Stimulated activated naive B cell treated with anti-CD40 and anti-IgM and Interleukin-4, amounts not matched to agents 10 μg/mL and 1 μg/mL and 100 μg/mL, for 72 hours (primary cell): ENCODE results near the gene RFK.

Experiments used
- ATAC-seq, 2 donors: fragments of 150-1000 bp; cut with Tn5 transposase; replicated peaks; 2 replicates each; pipeline ENCODE4 v1.10.0; 2021; ENCODE audit warnings: moderate library complexity in 1 of 2
- DNase-seq: peaks from one replicate; pipeline ENCODE4 v3.0.0; 2021
- H3K27ac Mint-ChIP-seq: one replicate; pipeline ENCODE4 v1.8.0; 2022; ENCODE audit warnings: mild to moderate bottlenecking, mixed read lengths
- H3K27me3 Mint-ChIP-seq, 2 donors: one replicate each; pipeline ENCODE4 v1.8.0; 2022; ENCODE audit warnings: mixed read lengths in 2 of 2
- H3K36me3 Mint-ChIP-seq, 2 donors: one replicate each; pipeline ENCODE4 v1.8.0; 2022; ENCODE audit warnings: mixed read lengths in 2 of 2, mild to moderate bottlenecking in 1 of 2
- H3K4me1 Mint-ChIP-seq, 2 donors: one replicate each; pipeline ENCODE4 v1.8.0; 2022; ENCODE audit warnings: mixed read lengths in 2 of 2, mild to moderate bottlenecking in 1 of 2
- H3K4me3 Mint-ChIP-seq, 2 donors: one replicate each; pipeline ENCODE4 v1.8.0; 2022; ENCODE audit warnings: mild to moderate bottlenecking in 2 of 2, mixed read lengths in 2 of 2, moderate library complexity in 1 of 2
- H3K9me3 Mint-ChIP-seq, 2 donors: one replicate each; pipeline ENCODE4 v1.8.0; 2022; ENCODE audit warnings: mixed read lengths in 2 of 2, mild to moderate bottlenecking in 1 of 2

RFK gene

DNA sequence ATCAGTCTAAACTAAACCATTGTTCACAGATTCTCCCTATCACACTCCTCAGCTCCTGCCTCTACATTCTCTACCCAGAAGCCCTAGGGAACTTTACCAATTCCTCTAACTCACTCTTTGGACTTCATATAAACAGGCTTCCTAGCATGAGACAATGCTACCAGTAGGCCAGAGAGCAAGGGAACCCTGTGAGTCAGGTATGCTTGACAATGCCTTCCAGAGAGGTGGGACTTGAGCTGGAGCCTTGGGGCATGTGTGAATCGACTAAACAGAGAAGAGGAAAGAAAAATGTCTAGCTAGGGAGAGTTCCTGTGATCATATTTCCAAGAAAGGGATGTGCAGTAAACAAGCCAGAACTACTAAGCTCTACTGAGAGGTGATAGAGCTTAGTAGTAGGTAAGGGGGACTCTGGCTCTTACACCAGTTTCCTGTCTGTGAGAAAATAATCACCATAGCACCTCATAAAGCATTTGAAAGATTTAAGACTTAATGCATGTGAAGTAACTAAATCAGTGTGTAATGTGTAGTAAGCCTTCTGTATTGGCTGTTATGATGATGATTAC, 6.4 kb upstream of the RFK start:
- H3K4me1 Mint-ChIP-seq = peaks cover 8 to 21% of the 10 kb centered on the region in 2 donors
- H3K4me3 Mint-ChIP-seq = no peak overlapping the region
- no peaks in the 10 kb centered on the region for H3K27me3 Mint-ChIP-seq
- ATAC-seq (no peak), DNase-seq (no peak)
- H3K9me3 Mint-ChIP-seq = no peaks in the 10 kb centered on the region
- H3K27ac Mint-ChIP-seq = no peak overlapping the region
- H3K36me3 Mint-ChIP-seq = peaks cover 5 to 9% of the 10 kb centered on the region in 2 donors

GRCh38 chr9:76399856-76400255, 5.6 kb upstream of the RFK start:
- no peaks in the 10 kb centered on the region for H3K27me3 Mint-ChIP-seq
- H3K4me3 Mint-ChIP-seq = no peak overlapping the region
- no peak for ATAC-seq
- DNase-seq = no peak
- no peak overlapping the region for H3K27ac Mint-ChIP-seq
- H3K9me3 Mint-ChIP-seq = no peaks in the 10 kb centered on the region
- H3K4me1 Mint-ChIP-seq = peaks cover 13 to 29% of the 10 kb centered on the region in 2 donors
- peaks cover 5 to 9% of the 10 kb centered on the region in 2 donors for H3K36me3 Mint-ChIP-seq

DNA sequence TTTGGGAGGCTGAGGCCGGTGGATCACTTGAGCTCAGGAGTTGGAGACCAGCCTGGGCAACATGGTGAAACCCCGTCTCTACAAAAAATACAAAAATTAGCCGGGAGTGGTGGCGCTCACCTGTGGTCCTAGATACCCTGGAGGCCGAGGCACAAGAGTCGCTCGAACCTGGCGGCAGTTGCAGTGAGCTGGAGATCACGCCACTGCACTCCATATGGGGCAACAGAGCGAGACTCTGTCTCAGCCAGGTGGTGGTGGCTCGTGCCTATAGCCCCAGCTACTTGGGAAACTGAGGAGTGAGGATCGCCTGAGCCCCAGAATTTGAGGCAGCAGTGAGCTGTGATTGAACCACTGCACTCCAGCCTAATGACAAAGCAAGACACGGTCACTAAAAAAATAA, 2.4 kb upstream of the RFK start:
- ATAC-seq = no peak
- DNase-seq = no peak
- no peak overlapping the region for H3K4me3 Mint-ChIP-seq
- H3K27ac Mint-ChIP-seq = no peak overlapping the region
- H3K27me3 Mint-ChIP-seq = no peaks in the 10 kb centered on the region
- peaks cover 0 to 3% of the 10 kb centered on the region in 2 donors for H3K9me3 Mint-ChIP-seq
- peaks cover 14 to 22% of the 10 kb centered on the region in 2 donors for H3K36me3 Mint-ChIP-seq
- H3K4me1 Mint-ChIP-seq = peaks cover 15 to 35% of the 10 kb centered on the region in 2 donors

GRCh38 chr9:76396144-76396543, 1.9 kb upstream of the RFK start:
- DNase-seq (no peak), ATAC-seq (no peak)
- Mint-ChIP-seq H3K9me3 (peaks cover 0 to 3% of the 10 kb centered on the region in 2 donors), H3K27ac (no peak overlapping the region), H3K36me3 (peaks cover 14 to 24% of the 10 kb centered on the region in 2 donors), H3K27me3 (no peaks in the 10 kb centered on the region), H3K4me3 (no peak overlapping the region), H3K4me1 (peaks cover 15 to 37% of the 10 kb centered on the region in 2 donors)

GRCh38 chr9:76395381-76395780, 1.2 kb upstream of the RFK start:
- Mint-ChIP-seq H3K36me3 (peaks cover 13 to 24% of the 10 kb centered on the region in 2 donors), H3K27ac (peak overlapping the region; percentile 74), H3K27me3 (no peaks in the 10 kb centered on the region), H3K9me3 (peaks cover 0 to 3% of the 10 kb centered on the region in 2 donors), H3K4me1 (peaks cover 15 to 43% of the 10 kb centered on the region in 2 donors), H3K4me3 (peak overlapping the region; percentile 57)
- ATAC-seq = no peak
- DNase-seq = no peak

- Mint-ChIP-seq H3K4me3 (peak overlapping the region; percentile 100), H3K36me3 (peaks cover 11 to 21% of the 10 kb centered on the region in 2 donors), H3K9me3 (peaks cover 0 to 3% of the 10 kb centered on the region in 2 donors), H3K4me1 (peaks cover 12 to 40% of the 10 kb centered on the region in 2 donors), H3K27me3 (no peaks in the 10 kb centered on the region), H3K27ac (peak overlapping the region; percentile 100)
- DNase-seq = no peak
- ATAC-seq = peak; percentile 73 to 76
Measured at GRCh38 chr9:76394960-76395252, 680 bp upstream of the RFK start.

DNA sequence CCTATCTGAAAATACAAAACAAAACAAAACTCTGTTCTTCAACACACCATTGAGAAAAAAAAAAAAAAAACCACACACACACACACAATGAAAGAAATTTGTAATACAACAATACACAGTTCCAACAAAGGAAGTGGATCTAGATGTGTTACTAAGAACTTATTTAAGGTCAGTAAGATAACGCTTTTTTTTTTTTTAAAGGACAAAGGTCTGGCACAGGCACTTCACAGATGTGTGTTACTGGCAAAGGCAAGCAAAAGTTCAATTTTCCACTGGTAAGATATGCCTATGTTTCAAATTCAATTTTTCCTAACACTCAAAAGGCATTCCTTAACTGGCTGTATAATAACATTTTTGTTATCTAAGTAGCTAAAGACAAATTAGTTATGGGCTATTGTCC, 3.6 kb downstream of the RFK start:
- H3K4me3 Mint-ChIP-seq = no peak overlapping the region
- peaks cover 24 to 30% of the 10 kb centered on the region in 2 donors for H3K36me3 Mint-ChIP-seq
- H3K4me1 Mint-ChIP-seq = peaks cover 13 to 43% of the 10 kb centered on the region in 2 donors
- DNase-seq (no peak), ATAC-seq (no peak)
- no peaks in the 10 kb centered on the region for H3K27me3 Mint-ChIP-seq
- H3K9me3 Mint-ChIP-seq = peaks cover 0 to 3% of the 10 kb centered on the region in 2 donors
- H3K27ac Mint-ChIP-seq = no peak overlapping the region

DNA sequence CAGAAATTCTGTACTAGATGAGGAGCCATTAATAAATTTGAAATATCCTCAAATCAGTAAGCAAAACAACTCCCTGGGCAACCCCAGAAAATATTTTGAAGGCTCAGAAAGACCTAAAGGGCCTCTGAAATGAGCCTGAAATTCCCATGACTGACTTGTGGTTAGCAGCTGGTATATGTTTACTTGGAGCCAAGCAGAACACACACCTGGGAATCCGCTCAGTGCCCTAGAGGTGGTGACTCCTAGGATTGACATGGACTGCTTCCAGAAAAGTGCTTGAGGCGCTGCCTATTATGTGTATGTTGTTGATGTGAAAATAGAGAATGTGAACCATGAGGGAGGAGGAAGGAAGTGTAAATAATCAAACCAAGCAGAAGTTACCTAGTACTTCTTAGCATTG, 14.7 kb downstream of the RFK start:
- Mint-ChIP-seq H3K4me3 (no peak overlapping the region), H3K4me1 (no peaks in the 10 kb centered on the region), H3K9me3 (no peaks in the 10 kb centered on the region), H3K27me3 (no peaks in the 10 kb centered on the region), H3K27ac (no peak overlapping the region), H3K36me3 (peaks cover 20 to 30% of the 10 kb centered on the region in 2 donors)
- DNase-seq (no peak), ATAC-seq (no peak)

DNA sequence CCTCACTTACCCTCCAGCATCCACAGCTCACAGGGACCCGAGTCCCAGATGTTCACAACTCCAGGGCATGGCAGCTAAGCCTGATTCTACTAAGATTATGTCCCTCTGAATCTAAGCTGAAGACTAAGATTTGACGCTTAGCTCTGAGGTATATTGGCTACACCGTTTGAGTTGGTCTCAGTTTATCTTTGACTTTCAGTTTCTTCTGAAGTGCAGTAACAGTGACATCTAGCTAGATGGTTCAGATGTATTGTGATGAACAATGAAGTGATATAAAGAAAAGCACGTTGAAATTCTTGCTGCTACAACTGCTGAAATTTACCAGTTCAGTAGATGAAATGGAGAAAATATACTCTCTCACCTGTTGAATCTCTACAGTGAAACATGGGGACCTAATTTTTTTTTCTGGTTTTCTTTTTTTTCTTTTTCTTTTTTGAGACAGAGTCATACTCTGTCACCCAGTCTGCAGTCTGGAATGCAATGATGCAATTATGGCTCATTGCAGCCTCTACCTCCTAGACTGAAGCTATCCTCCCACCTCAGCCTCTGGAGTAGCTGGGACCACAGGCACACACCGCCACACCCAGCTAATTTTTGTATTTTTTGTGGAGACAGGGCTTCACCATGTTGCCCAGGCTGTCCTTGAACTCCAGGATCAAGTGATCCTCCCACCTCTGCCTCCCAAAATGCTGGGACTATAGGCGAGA, 15.7 kb downstream of the RFK start:
- Mint-ChIP-seq H3K4me1 (no peaks in the 10 kb centered on the region), H3K27ac (no peak overlapping the region), H3K27me3 (no peaks in the 10 kb centered on the region), H3K4me3 (no peak overlapping the region), H3K9me3 (no peaks in the 10 kb centered on the region), H3K36me3 (peaks cover 14 to 24% of the 10 kb centered on the region in 2 donors)
- DNase-seq = no peak
- no peak for ATAC-seq

- no peaks in the 10 kb centered on the region for H3K9me3 Mint-ChIP-seq
- H3K4me3 Mint-ChIP-seq = no peak overlapping the region
- no peaks in the 10 kb centered on the region for H3K4me1 Mint-ChIP-seq
- DNase-seq = no peak
- H3K36me3 Mint-ChIP-seq = peaks cover 7 to 16% of the 10 kb centered on the region in 2 donors
- ATAC-seq = no peak
- no peak overlapping the region for H3K27ac Mint-ChIP-seq
- H3K27me3 Mint-ChIP-seq = no peaks in the 10 kb centered on the region
Measured at GRCh38 chr9:76377791-76378190, 16.4 kb downstream of the RFK start.

DNA sequence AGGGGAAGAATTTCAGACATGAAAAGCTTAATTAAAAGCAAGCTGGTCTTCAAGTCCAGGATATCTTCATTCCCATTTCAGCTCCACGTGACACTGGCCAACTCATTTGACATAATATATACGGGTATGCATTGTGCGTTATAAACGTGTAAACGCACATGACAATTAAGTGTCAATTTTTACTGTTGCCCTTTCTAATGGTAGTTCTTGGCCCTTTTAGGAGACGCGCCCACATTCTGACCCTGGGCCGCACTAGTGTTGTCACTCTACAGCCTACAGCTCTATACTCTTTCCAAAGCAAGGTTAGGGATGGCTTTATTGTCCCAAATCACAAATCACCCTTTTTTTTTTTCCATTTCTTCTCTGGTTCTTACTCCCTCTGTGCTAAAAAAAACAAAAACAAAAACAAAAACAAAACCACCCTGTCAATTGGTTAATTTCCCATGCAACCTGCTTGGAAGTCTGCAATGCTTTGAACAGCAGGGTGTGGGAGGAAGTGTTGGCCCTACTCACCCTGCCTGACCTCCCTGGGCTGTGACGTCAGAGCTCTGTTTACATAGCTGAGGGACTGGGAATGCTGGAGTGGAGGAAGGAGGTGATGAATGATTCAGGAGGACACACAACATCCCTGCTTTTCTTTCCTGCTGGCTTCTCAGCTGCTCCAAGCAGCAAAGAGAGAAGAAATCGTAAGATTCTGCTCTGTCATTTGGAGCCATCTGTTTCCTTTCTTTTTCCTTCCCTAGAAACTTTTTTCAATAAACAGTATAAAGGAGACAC, 19.3 kb downstream of the RFK start:
- Mint-ChIP-seq H3K9me3 (no peaks in the 10 kb centered on the region), H3K36me3 (peaks cover 1 to 14% of the 10 kb centered on the region in 2 donors), H3K4me1 (peaks cover 0 to 5% of the 10 kb centered on the region in 2 donors), H3K27ac (no peak overlapping the region), H3K27me3 (no peaks in the 10 kb centered on the region), H3K4me3 (no peak overlapping the region)
- DNase-seq (no peak), ATAC-seq (no peak)

DNA sequence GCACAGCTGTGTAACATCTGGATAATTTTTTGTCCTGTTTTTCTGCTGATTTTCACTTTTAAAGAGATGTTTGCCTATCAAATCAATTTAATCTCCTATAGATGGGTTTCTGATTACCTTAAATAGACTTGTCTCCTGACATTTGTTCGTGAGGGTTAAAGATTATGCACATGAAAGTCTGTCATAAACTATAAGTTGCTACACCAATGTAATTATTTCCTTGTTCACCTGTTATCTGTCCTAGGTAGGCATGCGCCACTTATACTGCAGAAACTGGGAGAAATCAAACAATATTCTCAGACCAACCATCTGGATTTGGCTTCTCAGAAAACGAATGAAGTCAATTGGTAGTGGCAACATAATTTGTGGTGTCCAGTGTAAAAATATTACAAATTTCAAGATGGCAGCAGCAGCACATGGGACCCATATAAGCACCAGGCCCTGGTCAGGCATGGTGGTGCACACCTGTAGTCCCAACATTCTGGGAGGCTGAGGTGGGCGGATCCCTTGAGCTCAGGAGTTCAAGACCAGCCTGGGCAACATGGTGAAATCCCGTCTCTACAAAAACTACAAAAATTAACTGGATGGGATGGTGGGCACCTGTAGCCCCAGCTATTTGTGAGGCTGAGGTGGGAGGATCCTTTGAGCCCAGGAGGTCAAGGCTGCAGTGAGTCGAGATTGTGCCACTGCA, 20.3 kb downstream of the RFK start:
- no peak for ATAC-seq
- Mint-ChIP-seq H3K27ac (no peak overlapping the region), H3K4me3 (no peak overlapping the region), H3K4me1 (peaks cover 0 to 5% of the 10 kb centered on the region in 2 donors), H3K27me3 (no peaks in the 10 kb centered on the region), H3K9me3 (no peaks in the 10 kb centered on the region), H3K36me3 (peaks cover 0 to 14% of the 10 kb centered on the region in 2 donors)
- no peak for DNase-seq

GRCh38 chr9:76373173-76373783, 20.9 kb downstream of the RFK start:
- no peak for DNase-seq
- Mint-ChIP-seq H3K4me3 (no peak overlapping the region), H3K9me3 (no peaks in the 10 kb centered on the region), H3K36me3 (peaks cover 0 to 14% of the 10 kb centered on the region in 2 donors), H3K27me3 (no peaks in the 10 kb centered on the region), H3K4me1 (peaks cover 0 to 5% of the 10 kb centered on the region in 2 donors), H3K27ac (no peak overlapping the region)
- ATAC-seq = no peak

DNA sequence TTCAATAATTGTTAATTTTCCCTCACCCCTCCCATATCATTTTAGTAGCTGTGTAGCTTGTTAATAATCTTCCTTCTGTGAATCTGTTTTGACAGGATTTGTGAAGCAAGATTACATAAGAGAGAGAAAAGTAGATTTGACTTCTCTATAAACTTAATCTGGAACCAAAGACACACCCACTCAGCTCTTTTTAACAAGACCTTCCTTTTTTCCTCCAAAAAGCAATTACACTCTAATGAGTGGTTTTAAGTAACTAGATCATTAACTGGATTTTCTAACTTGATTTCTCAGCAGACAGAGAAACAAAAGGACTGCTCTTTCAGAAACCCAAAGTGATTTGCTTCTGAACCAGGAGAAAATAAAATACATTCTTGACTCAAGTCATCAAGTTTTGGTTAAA, 21.9 kb downstream of the RFK start:
- no peaks in the 10 kb centered on the region for H3K9me3 Mint-ChIP-seq
- no peak overlapping the region for H3K4me3 Mint-ChIP-seq
- DNase-seq (no peak), ATAC-seq (no peak)
- H3K4me1 Mint-ChIP-seq = peaks cover 0 to 5% of the 10 kb centered on the region in 2 donors
- H3K27ac Mint-ChIP-seq = no peak overlapping the region
- no peaks in the 10 kb centered on the region for H3K27me3 Mint-ChIP-seq
- H3K36me3 Mint-ChIP-seq = peaks cover 0 to 14% of the 10 kb centered on the region in 2 donors
